Activated CD8-positive, alpha-beta memory T cell treated with anti-CD3 and anti-CD28 coated beads, Interleukin-2, amount 50 U/mL, for 4 hours (primary cell): Measurements from ENCODE around the gene DNM3.
"Not testable (repeated sequence)": the region's sequence is repeated elsewhere in the genome, so short reads cannot be mapped to it uniquely, and the experiment has no call there.

Source experiments
- DNase-seq: peaks from one replicate; pipeline ENCODE4 v3.0.0-alpha.2; 2020

The DNM3 gene

GRCh38 chr1:172043900-172044299 lies 202.6 kb downstream of the DNM3 start:
- no peak for DNase-seq

GRCh38 chr1:172051898-172052297 lies 210.6 kb downstream of the DNM3 start:
- DNase-seq: no peak

- DNase-seq: no peak
Measured at GRCh38 chr1:172054172-172054571, 212.9 kb downstream of the DNM3 start.

- DNase-seq: not testable (repeated sequence)
Measured at GRCh38 chr1:172055816-172056419, 214.6 kb downstream of the DNM3 start.

- no peak for DNase-seq
Measured at GRCh38 chr1:172068334-172068733, 227.0 kb downstream of the DNM3 start.

- no peak for DNase-seq
Measured at GRCh38 chr1:172069051-172069450, 227.8 kb downstream of the DNM3 start.

- DNase-seq: no peak
Measured at GRCh38 chr1:172069534-172069933, 228.2 kb downstream of the DNM3 start.

GRCh38 chr1:172070055-172070454 lies 228.8 kb downstream of the DNM3 start:
- no peak for DNase-seq

- no peak for DNase-seq
Measured at GRCh38 chr1:172071746-172072145, 230.4 kb downstream of the DNM3 start.

GRCh38 chr1:172079859-172080258 lies 238.6 kb downstream of the DNM3 start:
- not testable (repeated sequence) for DNase-seq

- no peak for DNase-seq
Measured at GRCh38 chr1:172083191-172083590, 241.9 kb downstream of the DNM3 start.

- DNase-seq: no peak
Measured at GRCh38 chr1:172084876-172085275, 243.6 kb downstream of the DNM3 start.

- no peak for DNase-seq
Measured at GRCh38 chr1:172085317-172085716, 244.0 kb downstream of the DNM3 start.

GRCh38 chr1:172086137-172086536 lies 244.8 kb downstream of the DNM3 start:
- DNase-seq: no peak

GRCh38 chr1:172088256-172088655 lies 247.0 kb downstream of the DNM3 start:
- DNase-seq: no peak

GRCh38 chr1:172089768-172090510 lies 248.6 kb downstream of the DNM3 start:
- peak; percentile 54 for DNase-seq

GRCh38 chr1:172090511-172090817 lies 249.2 kb downstream of the DNM3 start:
- DNase-seq: no peak

GRCh38 chr1:172095846-172096245 lies 254.5 kb downstream of the DNM3 start:
- no peak for DNase-seq

GRCh38 chr1:172105230-172105629 lies 263.9 kb downstream of the DNM3 start:
- no peak for DNase-seq

GRCh38 chr1:172107316-172107975 lies 266.1 kb downstream of the DNM3 start:
- no peak for DNase-seq

- no peak for DNase-seq
Measured at GRCh38 chr1:172108161-172108893, 267.0 kb downstream of the DNM3 start.

- DNase-seq: no peak
Measured at GRCh38 chr1:172109359-172109758, 268.1 kb downstream of the DNM3 start.

- DNase-seq: no peak
Measured at GRCh38 chr1:172112576-172112975, 271.3 kb downstream of the DNM3 start.

GRCh38 chr1:172117800-172118199 lies 276.5 kb downstream of the DNM3 start:
- DNase-seq: no peak
